Endothelial cell (in vitro differentiated cells): ENCODE data around the gene SPTBN5. TPM values are rescaled to one million over a fixed set of nuclear protein-coding genes. Genes with fewer than 3 reads are reported as not detected.
A peak's percentile ranks its signal among the peaks of the same experiment; 100 is the strongest.

Experiments used
- DNase-seq: peaks from one replicate; pipeline ENCODE4 v3.0.0; 2021; ENCODE audit warnings: low spot score
- H3K27ac Mint-ChIP-seq: one replicate; pipeline ENCODE4 v1.8.0; 2021; ENCODE audit warnings: mixed read lengths, inconsistent platforms; ENCODE audit not compliant: unreplicated experiment
- H3K27me3 Mint-ChIP-seq: one replicate; pipeline ENCODE4 v1.8.0; 2021; ENCODE audit warnings: mild to moderate bottlenecking, moderate library complexity, mixed read lengths, inconsistent platforms; ENCODE audit not compliant: unreplicated experiment
- H3K36me3 Mint-ChIP-seq: one replicate; pipeline ENCODE4 v1.8.0; 2021; ENCODE audit warnings: mild to moderate bottlenecking, low read depth, mixed read lengths, inconsistent platforms; ENCODE audit not compliant: unreplicated experiment
- H3K4me1 Mint-ChIP-seq: one replicate; pipeline ENCODE4 v1.8.0; 2021; ENCODE audit warnings: mild to moderate bottlenecking, mixed read lengths, inconsistent platforms; ENCODE audit not compliant: unreplicated experiment
- H3K4me3 Mint-ChIP-seq: one replicate; pipeline ENCODE4 v1.8.0; 2021; ENCODE audit warnings: mild to moderate bottlenecking, mixed read lengths, inconsistent platforms; ENCODE audit not compliant: unreplicated experiment
- H3K9me3 Mint-ChIP-seq: one replicate; pipeline ENCODE4 v1.8.0; 2021; ENCODE audit warnings: mixed read lengths, inconsistent platforms; ENCODE audit not compliant: unreplicated experiment
- total RNA-seq: library from RNA; stranded (reverse); fragmentation: NEBNext Ultra II Directional; extraction: Animal tissue kit (Norgen Biotek cat#: 25700); gene quantifications from one replicate; pipeline ENCODE4 v1.2.1, GENCODE V29; 2021; ENCODE audit not compliant: unreplicated experiment
- TF ChIP-seq, protein P1 (sequence below): fragments of 200-600 bp; sonication (generic); IDR thresholded peaks from one replicate; pipeline ENCODE4 v1.5.0; 2021; ENCODE audit warnings: antibody characterized with exemption; ENCODE audit not compliant: unreplicated experiment

SPTBN5 gene
- total RNA-seq, 1 donor from 2014 or later = 9.4 TPM

DNA sequence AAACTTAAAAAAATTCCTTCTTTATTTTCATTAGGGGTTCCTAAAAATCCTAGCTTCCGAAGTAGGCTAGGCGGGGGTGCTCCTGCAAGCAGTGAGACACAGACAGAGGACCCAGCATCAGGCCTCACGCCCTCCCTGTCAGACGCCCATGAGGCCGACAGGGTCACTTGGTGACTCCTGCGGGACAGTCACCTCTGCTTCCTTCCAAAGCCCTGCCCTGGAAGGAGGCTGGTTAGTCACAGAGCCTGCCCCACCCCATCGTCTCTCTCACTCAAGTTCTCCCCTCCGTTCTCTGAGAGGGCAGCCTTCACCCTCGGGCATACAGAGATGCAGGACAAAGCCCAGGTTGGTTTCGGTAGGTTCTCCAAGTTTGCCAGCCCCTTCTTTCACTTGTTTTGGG lies 39.9 kb upstream of the SPTBN5 start:
- Mint-ChIP-seq H3K4me3 (no peak overlapping the region), H3K27ac (peak overlapping the region; percentile 42), H3K36me3 (peaks cover 34% of the 10 kb centered on the region), H3K9me3 (no peaks in the 10 kb centered on the region), H3K4me1 (peaks cover 73% of the 10 kb centered on the region), H3K27me3 (peaks cover 24% of the 10 kb centered on the region)
- TF ChIP-seq, protein P1, sequence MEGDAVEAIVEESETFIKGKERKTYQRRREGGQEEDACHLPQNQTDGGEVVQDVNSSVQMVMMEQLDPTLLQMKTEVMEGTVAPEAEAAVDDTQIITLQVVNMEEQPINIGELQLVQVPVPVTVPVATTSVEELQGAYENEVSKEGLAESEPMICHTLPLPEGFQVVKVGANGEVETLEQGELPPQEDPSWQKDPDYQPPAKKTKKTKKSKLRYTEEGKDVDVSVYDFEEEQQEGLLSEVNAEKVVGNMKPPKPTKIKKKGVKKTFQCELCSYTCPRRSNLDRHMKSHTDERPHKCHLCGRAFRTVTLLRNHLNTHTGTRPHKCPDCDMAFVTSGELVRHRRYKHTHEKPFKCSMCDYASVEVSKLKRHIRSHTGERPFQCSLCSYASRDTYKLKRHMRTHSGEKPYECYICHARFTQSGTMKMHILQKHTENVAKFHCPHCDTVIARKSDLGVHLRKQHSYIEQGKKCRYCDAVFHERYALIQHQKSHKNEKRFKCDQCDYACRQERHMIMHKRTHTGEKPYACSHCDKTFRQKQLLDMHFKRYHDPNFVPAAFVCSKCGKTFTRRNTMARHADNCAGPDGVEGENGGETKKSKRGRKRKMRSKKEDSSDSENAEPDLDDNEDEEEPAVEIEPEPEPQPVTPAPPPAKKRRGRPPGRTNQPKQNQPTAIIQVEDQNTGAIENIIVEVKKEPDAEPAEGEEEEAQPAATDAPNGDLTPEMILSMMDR = no peak
- DNase-seq = no peak

DNA sequence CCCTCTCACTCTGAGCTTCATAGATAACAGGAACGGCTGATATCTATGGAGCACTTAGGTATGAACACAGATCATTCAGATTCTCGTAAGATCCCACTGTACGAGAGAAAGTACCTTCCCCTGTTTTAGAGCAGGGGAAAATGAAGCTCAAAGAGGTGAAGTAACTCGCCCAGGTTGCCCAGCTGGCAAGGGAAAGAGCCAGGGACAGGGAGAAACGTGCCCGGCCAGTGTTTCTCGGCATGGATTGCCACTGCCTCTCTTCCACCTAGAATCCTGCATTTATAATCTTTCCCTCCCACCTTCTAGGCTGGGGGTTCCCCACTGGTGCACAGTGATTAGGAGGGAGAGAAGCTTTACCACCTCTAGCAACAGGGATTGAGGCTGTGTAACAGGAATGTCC lies 39.5 kb upstream of the SPTBN5 start:
- DNase-seq = no peak
- peaks cover 69% of the 10 kb centered on the region for H3K4me1 Mint-ChIP-seq

DNA sequence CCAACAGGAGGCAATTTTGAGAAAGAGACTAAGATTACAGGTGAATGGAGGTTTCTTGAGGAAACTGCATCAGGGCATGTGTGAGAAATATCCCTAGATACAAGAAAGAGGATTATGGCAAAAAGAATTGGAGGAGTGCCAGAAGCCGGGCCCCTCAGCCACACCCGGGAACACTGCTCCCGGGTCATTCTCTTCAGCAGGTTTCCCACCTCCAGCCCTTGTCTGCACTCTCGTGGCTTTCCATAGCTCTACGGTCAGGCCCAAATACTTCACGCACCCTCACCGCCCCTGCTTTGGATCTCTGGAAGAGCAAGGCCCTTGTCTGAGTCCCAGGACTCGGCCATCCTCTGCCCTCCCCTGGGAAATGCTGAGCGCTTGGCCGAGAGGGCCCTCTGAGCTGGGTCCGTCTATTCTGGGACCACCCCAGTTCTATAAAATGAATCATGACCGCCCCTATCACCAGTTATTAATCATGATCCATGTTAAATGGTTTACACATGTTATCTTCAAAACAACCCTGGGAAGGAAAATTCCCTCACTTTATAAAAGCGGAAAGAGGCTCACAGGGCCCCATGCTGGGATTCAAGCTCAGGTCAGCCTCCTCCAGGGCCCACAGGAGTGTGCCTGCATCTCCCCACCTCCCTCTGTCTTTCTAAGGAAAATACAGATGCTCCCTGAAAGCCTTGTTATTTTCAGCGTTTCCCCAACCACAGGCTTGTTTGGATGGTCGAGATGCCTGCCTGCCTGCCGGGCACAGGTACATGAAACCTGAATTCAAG lies 38.8 kb upstream of the SPTBN5 start:
- H3K4me1 Mint-ChIP-seq = peaks cover 69% of the 10 kb centered on the region
- TF ChIP-seq, protein P1 = no peak
- H3K36me3 Mint-ChIP-seq = peaks cover 34% of the 10 kb centered on the region
- H3K9me3 Mint-ChIP-seq = no peaks in the 10 kb centered on the region
- H3K4me3 Mint-ChIP-seq = peak overlapping the region; percentile 67
- peaks cover 24% of the 10 kb centered on the region for H3K27me3 Mint-ChIP-seq
- DNase-seq = no peak
- H3K27ac Mint-ChIP-seq = peak overlapping the region; percentile 82

More for the DNA sequence above, 39.5 kb upstream of the SPTBN5 start:
- TF ChIP-seq, protein P1 = no peak
- Mint-ChIP-seq H3K27ac (peak overlapping the region; percentile 82), H3K27me3 (peaks cover 24% of the 10 kb centered on the region), H3K36me3 (peaks cover 34% of the 10 kb centered on the region), H3K4me3 (peak overlapping the region; percentile 67), H3K9me3 (no peaks in the 10 kb centered on the region)

DNA sequence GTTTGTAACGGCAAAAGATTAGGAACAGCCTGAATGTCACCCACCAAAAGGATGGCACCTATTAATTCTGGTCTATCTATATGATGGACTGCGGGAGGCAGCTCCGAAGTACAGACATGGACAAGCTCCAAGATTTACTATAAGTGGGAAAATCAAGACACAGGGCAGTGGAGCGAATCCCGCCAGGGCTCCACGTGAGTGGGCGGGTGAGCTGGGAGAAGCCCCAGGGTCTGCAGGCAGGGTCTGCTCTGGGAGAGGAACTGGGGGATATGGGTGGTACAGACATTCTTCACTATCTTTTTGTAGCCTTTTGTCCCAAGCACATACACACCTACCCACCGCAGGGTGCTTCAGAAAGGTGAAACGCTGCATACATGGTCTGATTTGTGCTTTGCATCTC lies 38.2 kb upstream of the SPTBN5 start:
- Mint-ChIP-seq H3K9me3 (no peaks in the 10 kb centered on the region), H3K27ac (no peak overlapping the region), H3K27me3 (peaks cover 24% of the 10 kb centered on the region), H3K4me3 (no peak overlapping the region), H3K36me3 (peaks cover 32% of the 10 kb centered on the region), H3K4me1 (peaks cover 69% of the 10 kb centered on the region)
- DNase-seq = no peak
- TF ChIP-seq, protein P1 = no peak

DNA sequence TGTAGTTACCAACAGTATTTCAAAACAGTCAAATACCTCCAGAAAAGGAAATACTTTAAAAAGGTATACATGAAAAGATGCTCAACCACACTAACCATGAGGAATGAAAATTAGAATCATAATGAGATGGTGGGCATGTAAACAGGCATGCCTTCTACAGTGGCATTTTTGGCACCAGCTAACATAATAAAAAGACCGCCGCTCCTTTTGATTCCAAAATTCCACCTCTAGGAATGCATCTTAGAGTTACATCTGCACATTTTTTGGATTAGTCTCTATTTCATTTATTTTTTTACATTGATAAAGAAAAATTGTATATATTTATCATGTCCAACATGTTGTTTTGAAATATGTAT lies 37.0 kb upstream of the SPTBN5 start:
- Mint-ChIP-seq H3K27ac (no peak overlapping the region), H3K36me3 (peaks cover 35% of the 10 kb centered on the region), H3K9me3 (no peaks in the 10 kb centered on the region), H3K4me3 (no peak overlapping the region), H3K27me3 (peaks cover 23% of the 10 kb centered on the region), H3K4me1 (peaks cover 69% of the 10 kb centered on the region)
- DNase-seq = no peak
- TF ChIP-seq, protein P1 = no peak
